Heart left ventricle (tissue), 16 donors: ENCODE measurements around the gene KIR3DL3. TPM values are rescaled to one million over a fixed set of nuclear protein-coding genes. Genes with fewer than 3 reads are reported as not detected.
"Not testable (repeated sequence)": the region's sequence is repeated elsewhere in the genome, so short reads cannot be mapped to it uniquely, and the experiment has no call there.

Source experiments
- ATAC-seq, 4 donors: fragments of 200-7000 bp; cut with Tn5 transposase; one replicate each; pipeline ENCODE4 v1.9.1; 2020 to 2022; ENCODE audit warnings: moderate library complexity in 4 of 4, mild to moderate bottlenecking in 3 of 4, moderate number of reproducible peaks in 1 of 4
- DNase-seq, 5 donors: peaks; one replicate each; pipeline ENCODE4 v3.0.0-alpha.2; 2020
- H3K27ac ChIP-seq, 12 donors: fragments of 200-600 bp; sonication (generic) in 4 of 12; one replicate each; pipeline versions ENCODE4 v1.5.0 to v1.8.0; 2016 to 2022; ENCODE audit warnings: mild to moderate bottlenecking in 2 of 12
- H3K27me3 ChIP-seq, 9 donors: fragments of 200-600 bp; sonication (generic) in 2 of 9; one replicate each; pipeline versions ENCODE4 v1.5.1 to v1.8.0; 2016 to 2022; ENCODE audit warnings: mild to moderate bottlenecking in 3 of 9
- H3K36me3 ChIP-seq, 9 donors: fragments of 200-600 bp; sonication (generic) in 2 of 9; one replicate each; pipeline versions ENCODE4 v1.5.0 to v1.8.0; 2018 to 2022; ENCODE audit warnings: mild to moderate bottlenecking in 2 of 9
- H3K4me1 ChIP-seq, 12 donors: fragments of 200-600 bp; sonication (generic) in 4 of 12; one replicate each; pipeline versions ENCODE4 v1.5.0 to v1.8.0; 2016 to 2022; ENCODE audit warnings: mild to moderate bottlenecking in 3 of 12
- H3K4me3 ChIP-seq, 12 donors: fragments of 200-600 bp; sonication (generic) in 4 of 12; one replicate each; pipeline versions ENCODE4 v1.5.0 to v1.8.0; 2017 to 2022; ENCODE audit warnings: mild to moderate bottlenecking in 9 of 12, moderate library complexity in 4 of 12
- H3K9me3 ChIP-seq, 12 donors: fragments of 200-600 bp; sonication (generic) in 4 of 12; one replicate each; pipeline versions ENCODE4 v1.5.0 to v1.8.0; 2016 to 2022; ENCODE audit warnings: mild to moderate bottlenecking in 1 of 12
- POLR2A ChIP-seq, 2 donors: fragments of 450-650 bp; IDR thresholded peaks; one replicate each; pipeline ENCODE4 v1.6.1; 2017; ENCODE audit warnings: antibody characterized with exemption in 2 of 2, mild to moderate bottlenecking in 2 of 2, moderate library complexity in 2 of 2
- WGBS, 4 donors: extraction: QIAGEN DNeasy Blood & Tissue Kit in 2 of 4; methylation state at CpG; one replicate each; pipeline versions ENCODE4 v1.1.5 to v1.1.7; 2013 to 2018; 5-methylcytosine and 5-hydroxymethylcytosine counted together
- intact Hi-C, 10 donors: fragments of 100-400 bp; cut with DNase I; formaldehyde crosslinking; loops; one replicate each; pipeline versions ENCODE4 v1.11.1 to v1.14.2; 2022
- polyA plus RNA-seq, 2 donors: library from polyadenylated mRNA; stranded (reverse); fragments of 200-250 nt; gene quantifications; one replicate each; pipeline ENCODE4 v1.2.3, GENCODE V29; 2013
- total RNA-seq, 9 donors: library from RNA; depleted of rRNA in 2 of 9; stranded (reverse); fragments of >200 nt in 2 of 9; fragmentation: NEBNext Ultra II Directional in 3 of 9; extraction: Animal tissue kit (Norgen Biotek cat#: 25700) in 3 of 9; gene quantifications; one replicate each; pipeline versions ENCODE4 v1.1.0 to v1.2.4, GENCODE V29; 2016 to 2023
- TF ChIP-seq, protein P1 (sequence below), 12 donors: fragments of 200-600 bp; sonication (generic) in 4 of 12; IDR thresholded peaks; one replicate each; pipeline versions ENCODE4 v1.5.0 to v1.8.0; 2018 to 2022; ENCODE audit warnings: antibody characterized with exemption in 12 of 12, mild to moderate bottlenecking in 5 of 12
- donor health status: ischemic (EF 13 %, LVEDD 7.1; RV severe dilation, severe dysfunction).
- donor health status: healthy with polysubstance abuse.
- donor health status: DM: no; HTN: yes; CAD: no.
- donor health status: DM: no; HTN: no; CAD: no.
- donor health status: ischemic (EF 25% LVEDD 6.9; RV normal size, moderate dysfunction).
- donor health status: ischemic (EF 25% LVEDD 5.7; RV mildly dilated, moderate dysfunction).
- donor health status: healthy.
- donor health status: DM: yes; HTN: yes; CAD: no.
- donor health status: ischemic (EF 35%, LVEDD 5.7; RV mildly dilated, moderate dysfunction).
- donor health status: nonischemic (EF 11% LVEDD 7.7; RV severe dilation, severe dysfunction).
- donor health status: DM: yes; HTN: yes; CAD: no.
- donor health status: PGD.
- donor health status: ischemic (EF 29% LVEDD 5.4; RV normal size, mild dysfunction).
- donor health status: nonischemic (EF 23%, LVEDD 6.1; RV moderate dilation, normal function).

KIR3DL3 gene
- total and polyA plus RNA-seq, 11 donors: not detected

DNA sequence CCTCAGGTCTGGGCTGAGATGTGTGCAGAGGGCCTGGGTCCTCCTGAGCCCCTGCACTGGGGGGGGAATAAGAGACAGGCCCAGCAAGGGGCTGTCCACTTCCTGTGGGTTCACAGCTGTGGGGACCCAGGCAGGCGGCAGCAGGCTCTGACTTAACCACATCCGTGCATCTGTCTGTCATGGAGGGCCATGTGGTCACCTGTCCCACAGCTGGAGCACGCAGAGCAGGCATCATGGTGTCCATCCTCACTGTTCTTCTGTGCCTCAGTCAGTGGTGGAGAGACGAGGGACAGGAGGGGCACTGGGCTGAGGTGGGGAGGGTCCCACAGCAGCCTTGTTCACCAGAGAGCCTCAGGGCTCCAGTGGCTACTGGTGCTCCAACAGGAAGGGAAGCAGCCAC, 16.3 kb upstream of the KIR3DL3 start:
- no peak overlapping the region for H3K27ac ChIP-seq
- peaks cover 0 to 39% (median 0%) of the 10 kb centered on the region in 9 donors for H3K27me3 ChIP-seq
- H3K4me1 ChIP-seq: no peaks in the 10 kb centered on the region
- peaks cover 0 to 6% (median 0%) of the 10 kb centered on the region in 12 donors for H3K9me3 ChIP-seq
- intact Hi-C loops: no loop called here
- WGBS, 4 donors: 60 to 93% (median 62%) methylated on average over 2 to 4 of the region's 4 CpGs
- ATAC-seq (no peak), DNase-seq (no peak)
- H3K4me3 ChIP-seq: no peak overlapping the region
- TF ChIP-seq, protein P1, sequence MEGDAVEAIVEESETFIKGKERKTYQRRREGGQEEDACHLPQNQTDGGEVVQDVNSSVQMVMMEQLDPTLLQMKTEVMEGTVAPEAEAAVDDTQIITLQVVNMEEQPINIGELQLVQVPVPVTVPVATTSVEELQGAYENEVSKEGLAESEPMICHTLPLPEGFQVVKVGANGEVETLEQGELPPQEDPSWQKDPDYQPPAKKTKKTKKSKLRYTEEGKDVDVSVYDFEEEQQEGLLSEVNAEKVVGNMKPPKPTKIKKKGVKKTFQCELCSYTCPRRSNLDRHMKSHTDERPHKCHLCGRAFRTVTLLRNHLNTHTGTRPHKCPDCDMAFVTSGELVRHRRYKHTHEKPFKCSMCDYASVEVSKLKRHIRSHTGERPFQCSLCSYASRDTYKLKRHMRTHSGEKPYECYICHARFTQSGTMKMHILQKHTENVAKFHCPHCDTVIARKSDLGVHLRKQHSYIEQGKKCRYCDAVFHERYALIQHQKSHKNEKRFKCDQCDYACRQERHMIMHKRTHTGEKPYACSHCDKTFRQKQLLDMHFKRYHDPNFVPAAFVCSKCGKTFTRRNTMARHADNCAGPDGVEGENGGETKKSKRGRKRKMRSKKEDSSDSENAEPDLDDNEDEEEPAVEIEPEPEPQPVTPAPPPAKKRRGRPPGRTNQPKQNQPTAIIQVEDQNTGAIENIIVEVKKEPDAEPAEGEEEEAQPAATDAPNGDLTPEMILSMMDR (IDR thresholded peaks at IDR 0.05): no peak
- TF ChIP-seq POLR2A (IDR thresholded peaks at IDR 0.05): no peak
- no peaks in the 10 kb centered on the region for H3K36me3 ChIP-seq

DNA sequence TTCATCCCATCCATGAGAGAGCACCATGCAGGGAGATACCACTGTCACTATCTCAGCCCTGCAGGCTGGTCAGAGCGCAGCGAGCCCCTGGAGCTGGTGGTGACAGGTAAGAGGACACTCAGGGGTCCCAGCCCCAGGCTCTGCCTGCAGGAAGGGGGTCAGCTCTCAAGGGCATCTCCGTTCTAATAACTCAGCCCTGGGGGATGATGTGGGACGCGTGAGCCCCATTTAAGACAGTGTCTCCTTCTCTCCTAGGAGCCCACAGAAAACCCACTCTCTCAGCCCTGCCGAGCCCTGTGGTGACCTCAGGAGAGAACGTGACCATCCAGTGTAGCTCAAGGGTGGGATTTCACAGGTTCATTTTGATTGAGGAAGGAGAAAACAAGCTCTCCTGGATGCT, 15.5 kb upstream of the KIR3DL3 start:
- peaks cover 0 to 6% (median 0%) of the 10 kb centered on the region in 12 donors for H3K9me3 ChIP-seq
- no peaks in the 10 kb centered on the region for H3K4me1 ChIP-seq
- ATAC-seq (no peak), DNase-seq (no peak)
- no peak overlapping the region for H3K4me3 ChIP-seq
- intact Hi-C loops: no loop called here
- WGBS, 4 donors: 85 to 100% (median 86%) methylated on average over 2 to 7 of the region's 7 CpGs
- H3K36me3 ChIP-seq: no peaks in the 10 kb centered on the region
- peaks cover 0 to 39% (median 0%) of the 10 kb centered on the region in 9 donors for H3K27me3 ChIP-seq
- no peak for TF ChIP-seq POLR2A (IDR thresholded peaks at IDR 0.05)
- H3K27ac ChIP-seq: no peak overlapping the region

DNA sequence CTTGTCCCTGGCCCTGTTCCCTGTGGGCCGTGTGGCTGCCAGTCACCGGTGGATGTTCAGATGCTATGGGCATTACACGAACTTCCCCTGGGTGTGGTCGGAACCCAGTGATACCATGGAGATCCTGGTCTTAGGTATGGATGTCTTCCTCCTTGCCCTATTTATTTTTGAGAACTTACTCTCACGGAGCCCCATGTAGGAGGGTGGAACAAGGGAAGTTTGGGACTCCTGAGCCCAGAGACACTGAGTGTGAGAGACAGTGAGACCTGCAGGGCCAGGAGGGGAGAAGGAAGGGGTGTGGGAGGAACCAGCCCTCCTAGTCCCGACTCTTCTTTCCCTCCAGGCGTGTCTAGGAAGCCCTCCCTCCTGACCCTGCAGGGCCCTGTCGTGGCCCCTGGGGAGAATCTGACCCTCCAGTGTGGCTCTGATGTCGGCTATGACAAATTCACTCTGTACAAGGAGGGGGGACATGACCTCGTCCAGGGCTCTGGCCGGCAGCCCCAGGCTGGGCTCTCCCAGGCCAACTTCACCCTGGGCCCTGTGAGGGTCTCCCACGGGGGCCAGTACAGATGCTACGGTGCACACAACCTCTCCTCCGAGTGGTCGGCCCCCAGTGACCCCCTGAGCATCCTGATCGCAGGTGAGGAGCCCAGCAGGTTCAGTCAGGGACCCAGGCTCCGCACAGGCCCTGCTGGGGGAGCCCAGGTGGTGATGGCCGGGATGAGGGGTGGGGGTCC, 14.9 kb upstream of the KIR3DL3 start:
- 57 to 67% (median 64%) methylated on average over 11 to 18 of the region's 18 CpGs for WGBS, 4 donors
- Histone ChIP-seq H3K36me3 (no peaks in the 10 kb centered on the region), H3K27ac (no peak overlapping the region), H3K27me3 (peaks cover 0 to 35% (median 0%) of the 10 kb centered on the region in 9 donors), H3K4me3 (no peak overlapping the region), H3K9me3 (peaks cover 0 to 1% (median 0%) of the 10 kb centered on the region in 12 donors), H3K4me1 (no peaks in the 10 kb centered on the region)
- TF ChIP-seq, protein P1 (IDR thresholded peaks at IDR 0.05): no peak
- TF ChIP-seq POLR2A (IDR thresholded peaks at IDR 0.05): no peak
- DNase-seq: no peak
- intact Hi-C loops: no loop called here
- ATAC-seq: no peak

DNA sequence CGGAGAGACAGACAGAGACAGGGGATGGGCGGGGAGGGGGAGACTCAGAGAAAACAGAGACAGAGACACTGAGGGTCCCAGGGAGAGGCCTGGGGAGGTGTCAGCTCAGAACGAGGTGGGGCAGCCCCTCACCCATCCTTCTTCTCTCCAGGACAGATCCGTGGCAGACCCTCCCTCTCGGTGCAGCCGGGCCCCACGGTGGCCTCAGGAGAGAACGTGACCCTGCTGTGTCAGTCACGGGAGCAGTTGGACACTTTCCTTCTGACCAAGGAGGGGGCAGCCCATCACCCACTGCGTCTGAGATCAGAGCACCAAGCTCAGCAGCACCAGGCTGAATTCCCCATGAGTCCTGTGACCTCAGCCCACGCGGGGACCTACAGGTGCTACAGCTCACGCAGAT, 14.3 kb upstream of the KIR3DL3 start:
- H3K27ac ChIP-seq, H3K4me3 ChIP-seq, DNase-seq, intact Hi-C loops, H3K9me3 ChIP-seq, H3K4me1 ChIP-seq, ATAC-seq, H3K36me3 ChIP-seq: not testable (repeated sequence)
- 60 to 77% (median 66%) methylated on average over 7 to 11 of the region's 13 CpGs for WGBS, 4 donors
- H3K27me3 ChIP-seq: peaks cover 0 to 29% (median 0%) of the 10 kb centered on the region in 9 donors

DNA sequence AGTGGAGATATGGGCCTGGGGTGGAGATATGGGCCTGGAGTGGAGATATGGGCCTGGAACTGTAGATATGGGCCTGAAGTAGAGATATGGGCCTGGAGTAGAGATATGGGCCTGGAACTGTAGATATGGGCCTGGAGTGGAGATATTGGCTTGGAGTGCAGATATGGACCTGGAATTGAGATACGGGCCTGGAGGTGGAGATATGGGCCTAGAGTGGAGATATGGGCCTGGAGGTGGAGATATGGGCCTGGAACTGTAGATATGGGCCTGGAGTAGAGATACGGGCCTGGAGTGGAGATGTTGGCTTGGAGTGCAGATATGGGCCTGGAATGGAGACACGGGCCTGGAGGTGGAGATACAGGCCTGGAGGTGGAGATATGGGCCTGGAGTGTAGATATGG, 402 bp downstream of the KIR3DL3 start:
- no peak for DNase-seq
- TF ChIP-seq POLR2A (IDR thresholded peaks at IDR 0.05): no peak
- TF ChIP-seq, protein P1 (IDR thresholded peaks at IDR 0.05): no peak
- WGBS, 4 donors: 57 to 76% (median 62%) methylated on average over 3 of the region's 3 CpGs
- H3K27me3 ChIP-seq: peaks cover 0 to 7% (median 0%) of the 10 kb centered on the region in 9 donors
- no peak overlapping the region for H3K27ac ChIP-seq
- no peak for ATAC-seq
- no peak overlapping the region for H3K4me3 ChIP-seq
- H3K4me1 ChIP-seq: no peaks in the 10 kb centered on the region
- no peaks in the 10 kb centered on the region for H3K36me3 ChIP-seq
- intact Hi-C loops: no loop called here
- peaks cover 0 to 32% (median 18%) of the 10 kb centered on the region in 12 donors for H3K9me3 ChIP-seq
